Smooth muscle cell (in vitro differentiated cells): ENCODE results near the gene DUSP8. TPM values are rescaled to one million over a fixed set of nuclear protein-coding genes. Genes with fewer than 3 reads are reported as not detected.
A peak's percentile ranks its signal among the peaks of the same experiment; 100 is the strongest.

Source experiments
- DNase-seq: peaks from one replicate; lab custom pipeline; 2025; ENCODE audit not compliant: unreplicated experiment; lab: John Stamatoyannopoulos, UW
- H2AFZ ChIP-seq: fragments of 200-600 bp; sonication (generic); 2 replicates; pipeline ENCODE4 v1.6.0; 2016; ENCODE audit warnings: antibody characterized with exemption, low read depth, mild to moderate bottlenecking
- H3F3A ChIP-seq: fragments of 200-600 bp; sonication (generic); 2 replicates; pipeline ENCODE4 v1.6.0; 2017; ENCODE audit warnings: antibody characterized with exemption, low read depth
- H3K27ac ChIP-seq: fragments of 200-600 bp; sonication (generic); 2 replicates; pipeline ENCODE4 v1.5.1; 2016; ENCODE audit warnings: low read depth, mild to moderate bottlenecking
- H3K27me3 ChIP-seq: fragments of 200-600 bp; sonication (generic); 2 replicates; pipeline ENCODE4 v1.6.1; 2016; ENCODE audit warnings: low read depth, mild to moderate bottlenecking
- H3K36me3 ChIP-seq: fragments of 200-600 bp; sonication (generic); 2 replicates; pipeline ENCODE4 v1.5.1; 2016; ENCODE audit warnings: low read depth
- H3K4me1 ChIP-seq: fragments of 200-600 bp; sonication (generic); 2 replicates; pipeline ENCODE4 v1.5.1; 2016; ENCODE audit warnings: low read depth
- H3K4me2 ChIP-seq: fragments of 200-600 bp; sonication (generic); 2 replicates; pipeline ENCODE4 v1.6.0; 2016; ENCODE audit warnings: mild to moderate bottlenecking
- H3K4me3 ChIP-seq: fragments of 200-600 bp; sonication (generic); 2 replicates; pipeline ENCODE4 v1.5.1; 2016; ENCODE audit warnings: mild to moderate bottlenecking
- H3K79me2 ChIP-seq: fragments of 200-600 bp; sonication (generic); 2 replicates; pipeline ENCODE4 v1.6.0; 2016; ENCODE audit warnings: low read depth, mild to moderate bottlenecking
- H3K9ac ChIP-seq: fragments of 200-600 bp; sonication (generic); 2 replicates; pipeline ENCODE4 v1.6.0; 2016; ENCODE audit warnings: low read depth
- H3K9me3 ChIP-seq: fragments of 200-600 bp; sonication (generic); replicated peaks from 2 replicates; pipeline ENCODE4 v1.5.1; 2016; ENCODE audit warnings: low read depth
- H4K20me1 ChIP-seq: fragments of 200-600 bp; sonication (generic); 2 replicates; pipeline ENCODE4 v1.6.0; 2016; ENCODE audit warnings: low read depth
- WGBS: methylation state at CpG from one replicate; pipeline ENCODE4 v1.1.7; 2016; ENCODE audit warnings: low lambda C conversion rate; 5-methylcytosine and 5-hydroxymethylcytosine counted together
- polyA plus RNA-seq: library from polyadenylated mRNA; unstranded; fragments of >200 nt; fragmentation: Nextera tagmentation; extraction: Ambion mirVana; gene quantifications from 2 replicates; pipeline ENCODE4 v1.2.1, GENCODE V29; 2016
- total RNA-seq: library from RNA; depleted of rRNA; stranded (reverse); fragments of >200 nt; gene quantifications from 2 replicates; pipeline ENCODE4 v1.2.3, GENCODE V29; 2014
- TF ChIP-seq, protein P1 (sequence below): fragments of 200-600 bp; sonication (generic); IDR thresholded peaks from 2 replicates; pipeline ENCODE4 v1.5.1; 2017; ENCODE audit warnings: borderline replicate concordance, mild to moderate bottlenecking, antibody characterized with exemption; ENCODE audit not compliant: insufficient read depth, poor library complexity, severe bottlenecking

DUSP8 gene
- total and polyA plus RNA-seq, 2 experiments from 2014 or later = 5.0 to 6.3 TPM

DNA sequence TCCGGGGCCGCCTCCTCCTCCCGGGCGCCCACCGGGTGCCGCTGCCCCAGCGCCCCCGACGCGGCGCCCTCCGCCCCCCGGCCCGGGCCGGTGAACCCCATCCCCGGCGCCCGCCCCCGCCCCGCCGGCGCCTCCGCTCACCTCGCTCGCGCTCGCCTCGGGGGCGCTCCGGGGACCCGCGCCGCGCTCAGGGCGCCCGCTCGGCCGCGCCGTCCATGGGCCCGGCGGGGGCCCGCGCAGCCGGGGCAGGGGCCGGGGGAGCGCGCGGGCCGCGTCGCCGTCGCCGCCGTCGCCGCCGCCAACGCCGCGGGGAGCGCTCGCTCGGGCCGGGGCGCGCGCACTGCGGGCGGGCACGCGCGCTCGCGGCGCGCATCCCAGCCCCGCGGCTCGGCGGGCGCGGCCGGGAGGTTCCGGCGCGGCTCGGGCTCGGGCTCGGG, 293 bp downstream of the DUSP8 start:
- Histone ChIP-seq H3K4me2 (peak overlapping the region; percentile 81), H3K9ac (peak overlapping the region; percentile 87), H3K79me2 (peaks cover 6% of the 10 kb centered on the region)

DNA sequence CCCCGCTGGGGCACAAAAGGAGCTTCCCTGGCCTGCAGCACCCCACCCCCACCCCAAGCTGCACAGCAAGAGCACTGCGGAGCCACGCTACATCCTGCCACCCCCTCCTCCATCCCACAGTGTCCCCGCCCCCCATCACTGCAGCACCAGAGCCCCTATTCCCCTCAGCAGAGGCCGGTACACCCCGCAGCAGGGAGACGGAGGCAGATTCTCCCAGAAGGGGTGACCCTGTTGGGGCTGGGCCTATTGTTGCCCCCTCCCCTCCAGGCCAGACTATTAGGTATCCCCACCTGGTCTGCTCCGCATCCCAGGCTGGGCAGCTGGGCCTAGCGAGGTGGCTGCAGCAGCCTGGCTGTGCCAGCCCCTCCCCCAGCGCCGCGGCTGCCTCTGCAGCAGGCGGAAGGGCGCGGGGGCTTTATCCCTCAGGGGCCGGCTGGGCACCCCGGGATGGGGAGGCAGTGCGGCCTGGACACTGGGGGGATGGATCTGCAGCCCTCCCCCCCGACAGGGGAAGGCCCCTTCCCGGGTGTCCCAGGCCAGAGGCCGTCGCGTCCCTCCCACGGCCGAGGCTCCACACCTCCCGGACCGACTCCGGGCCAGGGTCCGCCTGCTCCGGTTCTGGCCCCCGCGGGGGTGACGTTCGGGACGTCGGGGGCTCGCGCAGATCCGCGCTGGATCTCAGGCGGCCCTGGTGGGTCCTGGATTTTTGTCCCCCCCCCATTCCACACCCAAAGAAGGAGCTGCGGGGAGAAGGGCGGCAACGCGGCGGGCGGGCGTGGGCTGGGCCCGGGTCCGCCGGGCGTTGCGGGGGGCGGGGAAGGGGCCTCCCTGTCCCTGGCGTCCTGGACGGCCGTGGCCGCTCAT, 943 bp downstream of the DUSP8 start:
- Histone ChIP-seq H3K4me2 (peak overlapping the region; percentile 81), H4K20me1 (peaks cover 50% of the 10 kb centered on the region), H3F3A (no peaks in the 10 kb centered on the region), H3K27me3 (peaks cover 29% of the 10 kb centered on the region), H3K4me3 (peak overlapping the region; percentile 53), H3K79me2 (peaks cover 6% of the 10 kb centered on the region), H3K9me3 (no peaks in the 10 kb centered on the region), H3K36me3 (no peaks in the 10 kb centered on the region), H3K4me1 (no peaks in the 10 kb centered on the region), H3K27ac (no peak overlapping the region), H2AFZ (no peak overlapping the region), H3K9ac (peak overlapping the region; percentile 87)
- no peak for DNase-seq
- WGBS = 8% methylated on average over 33 of the region's 58 CpGs
- TF ChIP-seq, protein P1, sequence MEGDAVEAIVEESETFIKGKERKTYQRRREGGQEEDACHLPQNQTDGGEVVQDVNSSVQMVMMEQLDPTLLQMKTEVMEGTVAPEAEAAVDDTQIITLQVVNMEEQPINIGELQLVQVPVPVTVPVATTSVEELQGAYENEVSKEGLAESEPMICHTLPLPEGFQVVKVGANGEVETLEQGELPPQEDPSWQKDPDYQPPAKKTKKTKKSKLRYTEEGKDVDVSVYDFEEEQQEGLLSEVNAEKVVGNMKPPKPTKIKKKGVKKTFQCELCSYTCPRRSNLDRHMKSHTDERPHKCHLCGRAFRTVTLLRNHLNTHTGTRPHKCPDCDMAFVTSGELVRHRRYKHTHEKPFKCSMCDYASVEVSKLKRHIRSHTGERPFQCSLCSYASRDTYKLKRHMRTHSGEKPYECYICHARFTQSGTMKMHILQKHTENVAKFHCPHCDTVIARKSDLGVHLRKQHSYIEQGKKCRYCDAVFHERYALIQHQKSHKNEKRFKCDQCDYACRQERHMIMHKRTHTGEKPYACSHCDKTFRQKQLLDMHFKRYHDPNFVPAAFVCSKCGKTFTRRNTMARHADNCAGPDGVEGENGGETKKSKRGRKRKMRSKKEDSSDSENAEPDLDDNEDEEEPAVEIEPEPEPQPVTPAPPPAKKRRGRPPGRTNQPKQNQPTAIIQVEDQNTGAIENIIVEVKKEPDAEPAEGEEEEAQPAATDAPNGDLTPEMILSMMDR = no peak

More for the DNA sequence above, 293 bp downstream of the DUSP8 start:
- H3K4me1 ChIP-seq = no peaks in the 10 kb centered on the region
- H3K9me3 ChIP-seq = no peaks in the 10 kb centered on the region
- no peaks in the 10 kb centered on the region for H3K36me3 ChIP-seq
- H3K4me3 ChIP-seq = peak overlapping the region; percentile 53
- WGBS = under 1% methylated on average over 34 of the region's 91 CpGs
- H3K27ac ChIP-seq = no peak overlapping the region
- H2AFZ ChIP-seq = no peak overlapping the region
- TF ChIP-seq, protein P1 = no peak
- H3K27me3 ChIP-seq = peaks cover 29% of the 10 kb centered on the region
- no peaks in the 10 kb centered on the region for H3F3A ChIP-seq
- DNase-seq = no peak
- peaks cover 44% of the 10 kb centered on the region for H4K20me1 ChIP-seq

DNA sequence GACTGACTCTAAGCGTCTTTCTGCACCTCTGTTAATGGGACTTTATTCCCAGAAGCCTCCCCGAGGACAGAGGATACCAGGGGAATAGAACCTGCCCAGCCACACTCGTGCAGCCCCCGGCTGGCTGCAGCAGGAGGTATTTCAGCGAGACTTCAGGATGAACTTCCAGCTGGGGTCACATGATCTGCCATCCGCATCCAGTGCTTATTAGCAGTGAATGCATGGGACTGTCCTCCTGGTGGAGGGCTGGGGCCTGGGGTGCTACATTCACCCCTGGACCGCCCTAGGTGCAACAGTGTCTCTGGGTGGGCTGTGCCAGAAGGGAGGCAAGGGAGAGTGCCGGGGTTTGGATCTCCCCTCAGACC, 1.6 kb downstream of the DUSP8 start:
- H3K4me2 ChIP-seq = peak overlapping the region; percentile 81
- DNase-seq = no peak
- peak overlapping the region; percentile 53 for H3K4me3 ChIP-seq
- whole genome bisulfite sequencing = 90% methylated on average over 7 of the region's 8 CpGs
- no peaks in the 10 kb centered on the region for H3K4me1 ChIP-seq
- H3K27me3 ChIP-seq = peaks cover 29% of the 10 kb centered on the region
- no peaks in the 10 kb centered on the region for H3K9me3 ChIP-seq
- no peaks in the 10 kb centered on the region for H3F3A ChIP-seq
- H3K27ac ChIP-seq = no peak overlapping the region
- H3K36me3 ChIP-seq = no peaks in the 10 kb centered on the region
- H3K9ac ChIP-seq = no peak overlapping the region
- TF ChIP-seq, protein P1 = no peak
- peaks cover 56% of the 10 kb centered on the region for H4K20me1 ChIP-seq
- peaks cover 6% of the 10 kb centered on the region for H3K79me2 ChIP-seq
- H2AFZ ChIP-seq = no peak overlapping the region
